Testis (tissue), 2 donors: ENCODE measurements around the gene NPAS3.

ENCODE experiments used
- CTCF ChIP-seq, 3 experiments: fragments of 450-650 bp in 2 of 3; fragments of 200-600 bp in 1 of 3; sonication (generic) in 1 of 3; IDR thresholded peaks; one replicate each; pipeline ENCODE4 v1.5.1; 2016 to 2019; ENCODE audit warnings: antibody characterized with exemption in 3 of 3, mild to moderate bottlenecking in 2 of 3, moderate library complexity in 1 of 3
- POLR2A ChIP-seq: fragments of 450-650 bp; IDR thresholded peaks from one replicate; pipeline ENCODE4 v1.6.1; 2017; ENCODE audit warnings: antibody characterized with exemption, mild to moderate bottlenecking, moderate library complexity

- TF ChIP-seq POLR2A (no peak), CTCF (IDR thresholded peaks at IDR 0.05) (no peak)
These were observed 341.2 kb downstream of the NPAS3 start for GRCh38 chr14:33279865-33280264.
